NCI-H2227 (cell line): ENCODE results near the gene RPA4.
"Not testable (repeated sequence)": the region's sequence is repeated elsewhere in the genome, so short reads cannot be mapped to it uniquely, and the experiment has no call there.

ENCODE experiments used
- DNase-seq: peaks from one replicate; lab custom pipeline; 2025; ENCODE audit not compliant: unreplicated experiment; lab: John Stamatoyannopoulos, UW

Gene RPA4

GRCh38 chrX:96883608-96884007, at the start of gene RPA4:
Gene RPA4, plus strand, starts transcription at chrX:96883908. Its CDS starts 403 bp downstream, at chrX:96884311.
- DNase-seq = no peak

DNA sequence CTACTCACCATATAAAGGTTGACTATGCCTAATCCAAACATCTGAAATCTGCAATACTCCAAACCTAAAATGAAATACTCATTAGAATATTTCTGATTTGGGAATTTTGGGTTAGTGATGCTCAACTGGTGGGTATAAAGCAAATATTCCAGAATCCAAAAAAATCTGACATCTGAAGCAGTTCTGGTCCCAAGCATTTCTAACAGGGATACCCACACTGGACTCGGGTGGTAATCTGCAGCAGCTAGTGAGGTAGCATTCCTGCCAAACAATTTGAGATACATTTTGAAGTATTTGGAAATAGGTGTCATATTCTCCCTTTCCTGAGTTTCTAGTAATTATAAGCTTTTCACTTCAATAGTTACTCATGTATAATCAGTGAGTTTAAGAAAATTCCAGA, 49.6 kb upstream of the RPA4 start:
- no peak for DNase-seq

GRCh38 chrX:96835660-96836289, 47.9 kb upstream of the RPA4 start:
- no peak for DNase-seq

DNA sequence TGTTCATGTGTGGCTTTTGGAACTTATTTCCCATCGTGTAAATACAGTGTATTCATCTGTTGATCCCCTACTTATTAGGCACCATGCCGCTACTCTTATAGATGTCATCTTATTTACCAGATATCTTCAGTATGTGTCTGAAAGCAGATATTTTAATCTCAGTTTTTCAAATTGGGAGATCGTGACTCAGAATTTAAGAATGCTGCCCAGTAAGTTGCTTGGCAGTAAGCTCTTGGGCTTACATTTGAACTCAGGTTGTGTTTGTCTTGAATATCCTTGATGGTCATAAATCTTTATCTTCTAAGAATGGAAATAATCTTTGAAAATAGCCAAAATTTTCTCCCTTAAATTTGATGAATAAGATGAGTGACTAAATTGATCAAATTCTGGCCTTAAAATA, 45.9 kb upstream of the RPA4 start:
- DNase-seq = no peak

- no peak for DNase-seq
Measured at GRCh38 chrX:96838537-96838936, 45.2 kb upstream of the RPA4 start.

- no peak for DNase-seq
Measured at GRCh38 chrX:96841325-96841724, 42.4 kb upstream of the RPA4 start.

DNA sequence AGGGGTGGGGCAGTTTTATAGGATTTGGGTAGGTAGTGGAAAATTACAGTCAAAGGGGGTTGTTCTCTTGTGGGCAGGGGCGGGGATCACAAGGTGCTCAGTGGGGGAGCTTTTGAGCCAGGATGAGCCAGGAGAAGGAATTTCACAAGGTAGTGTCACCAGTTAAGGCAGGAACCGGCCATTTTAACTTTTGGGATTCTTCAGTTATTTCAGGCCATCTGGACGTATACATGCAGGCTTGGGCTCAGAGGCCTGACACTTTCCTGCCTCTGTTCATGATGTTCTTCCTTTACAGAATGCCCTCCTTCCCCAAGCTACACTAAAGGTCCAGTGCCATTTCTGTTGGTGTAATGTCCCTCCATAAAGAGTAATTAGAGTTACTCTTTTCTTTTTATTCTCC, 41.8 kb upstream of the RPA4 start:
- DNase-seq = not testable (repeated sequence)

GRCh38 chrX:96843566-96843965, 40.1 kb upstream of the RPA4 start:
- no peak for DNase-seq

GRCh38 chrX:96846841-96847240, 36.9 kb upstream of the RPA4 start:
- no peak for DNase-seq

DNA sequence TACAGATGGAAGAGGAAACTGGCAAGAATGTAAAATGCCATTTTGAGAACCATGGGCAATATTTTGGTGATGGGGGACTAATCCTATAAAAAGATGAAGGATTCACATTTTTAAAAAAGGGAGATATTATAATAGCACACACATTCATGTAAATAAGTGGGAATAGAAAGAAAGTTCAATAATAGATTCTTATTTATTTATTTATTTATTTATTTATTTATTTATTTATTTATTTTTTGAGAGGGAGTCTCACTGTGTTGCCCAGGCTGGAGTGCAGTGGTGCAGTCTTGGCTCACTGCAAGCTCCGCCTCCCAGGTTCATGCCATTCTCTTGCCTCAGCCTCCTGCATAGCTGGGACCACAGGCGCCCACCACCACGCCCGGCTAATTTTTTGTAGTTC, 24.3 kb upstream of the RPA4 start:
- not testable (repeated sequence) for DNase-seq

- DNase-seq = no peak
Measured at GRCh38 chrX:96861218-96861617, 22.5 kb upstream of the RPA4 start.

DNA sequence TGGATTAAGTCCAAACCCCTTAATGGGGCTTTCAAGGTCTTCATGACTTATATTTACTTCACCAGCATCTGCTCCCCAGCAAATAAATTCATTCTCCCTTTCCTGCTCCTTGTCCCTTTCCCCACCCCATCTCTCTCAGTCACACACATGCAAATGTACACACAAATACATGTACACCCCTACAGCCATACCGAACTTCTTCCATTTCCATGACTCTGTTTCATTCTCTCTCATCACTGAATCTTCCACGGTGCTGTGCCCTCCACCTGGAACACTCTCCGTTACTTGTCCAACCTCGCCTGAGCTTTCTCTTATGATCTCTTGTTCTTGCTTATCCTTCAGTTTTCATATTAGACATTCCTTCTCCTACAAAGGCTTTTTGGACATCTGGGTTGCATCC, 22.0 kb upstream of the RPA4 start:
- no peak for DNase-seq

- no peak for DNase-seq
Measured at GRCh38 chrX:96884027-96884426, 319 bp downstream of the RPA4 start.

GRCh38 chrX:96889726-96890125, 6.0 kb downstream of the RPA4 start:
- DNase-seq = no peak

- no peak for DNase-seq
Measured at GRCh38 chrX:96906741-96907140, 23.0 kb downstream of the RPA4 start.

DNA sequence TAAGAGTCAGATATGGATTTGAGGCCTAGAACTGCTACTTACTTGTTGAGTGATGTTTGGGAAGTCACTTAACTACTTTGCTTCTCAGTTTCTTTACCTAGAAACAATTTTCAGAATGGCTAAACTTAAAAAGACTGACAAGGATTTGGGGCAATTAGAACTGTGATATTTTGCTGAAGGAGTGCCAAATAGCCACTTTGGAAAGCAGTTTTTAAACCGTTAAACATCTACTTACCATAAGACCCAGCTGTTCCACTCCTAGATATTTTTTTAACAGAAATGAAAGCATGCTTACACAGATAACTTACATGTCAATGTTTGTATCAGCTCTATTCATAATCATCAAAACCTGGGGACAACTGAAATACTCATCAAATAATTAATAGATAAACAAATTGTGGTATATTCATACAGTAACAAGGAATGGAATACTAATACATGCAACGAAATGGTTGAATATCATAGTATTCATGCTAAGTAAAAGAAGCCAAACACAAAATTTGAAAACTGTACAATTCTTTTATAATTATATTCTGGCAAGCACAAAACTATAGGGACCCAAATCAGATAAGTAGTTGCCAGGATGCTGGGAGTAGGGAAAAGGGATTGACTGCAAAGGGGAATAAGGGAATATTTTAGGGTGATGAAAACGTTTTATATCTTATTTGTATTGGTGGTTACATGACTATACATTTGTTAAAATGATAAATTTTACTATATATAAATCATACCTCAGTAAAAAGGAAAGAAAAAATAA, 24.0 kb downstream of the RPA4 start:
- DNase-seq = no peak

DNA sequence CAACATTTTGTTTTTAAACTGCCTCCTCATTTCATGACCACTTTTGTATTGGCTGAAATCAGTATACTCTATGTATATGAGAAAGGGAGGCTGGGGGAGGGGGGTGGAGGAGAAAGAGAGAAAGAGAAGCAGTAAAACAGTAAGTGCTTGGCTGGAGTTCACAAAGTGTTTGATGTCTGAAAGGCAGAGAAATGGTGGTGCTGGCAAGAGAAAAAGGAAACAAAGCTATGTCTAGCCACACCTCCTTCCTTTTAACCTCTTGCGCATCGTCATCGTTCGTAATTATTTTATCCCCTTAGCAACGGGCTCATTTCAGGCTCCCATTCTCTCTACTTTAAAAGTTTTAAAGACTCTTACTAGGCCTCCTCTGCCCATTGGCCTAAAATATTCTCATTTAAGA, 25.6 kb downstream of the RPA4 start:
- no peak for DNase-seq

- no peak for DNase-seq
Measured at GRCh38 chrX:96918864-96919263, 35.2 kb downstream of the RPA4 start.

- no peak for DNase-seq
Measured at GRCh38 chrX:96919672-96920071, 36.0 kb downstream of the RPA4 start.

- DNase-seq = no peak
Measured at GRCh38 chrX:96924581-96924980, 40.9 kb downstream of the RPA4 start.

- no peak for DNase-seq
Measured at GRCh38 chrX:96929036-96929435, 45.3 kb downstream of the RPA4 start.
